HL-60 (cell line): ENCODE data around the gene FANCE. TPM values are rescaled to one million over a fixed set of nuclear protein-coding genes. Genes with fewer than 3 reads are reported as not detected.
"Not testable (repeated sequence)": the region's sequence is repeated elsewhere in the genome, so short reads cannot be mapped to it uniquely, and the experiment has no call there.

Experiments used
- DNase-seq, 2 experiments: peaks; one replicate each; pipeline ENCODE4 v3.0.0-alpha.2; 2010 to 2020; ENCODE audit warnings: low read depth in 1 of 2, low spot score in 1 of 2
- H3K27ac ChIP-seq: fragments of 250-450 bp; sonication (Bioruptor Pico); replicated peaks from 2 replicates; pipeline ENCODE4 v1.5.1; 2020; ENCODE audit warnings: mild to moderate bottlenecking, moderate library complexity
- H3K27me3 ChIP-seq: fragments of 250-450 bp; sonication (Bioruptor Pico); 2 replicates; pipeline ENCODE4 v1.5.1; 2021; ENCODE audit warnings: mild to moderate bottlenecking, moderate library complexity; ENCODE audit not compliant: insufficient read depth, poor library complexity, severe bottlenecking
- H3K4me3 ChIP-seq: replicated peaks from 2 replicates; pipeline ENCODE4 v1.5.1; 2011; ENCODE audit warnings: mild to moderate bottlenecking, control low read depth, low read length; ENCODE audit not compliant: insufficient read depth
- GABPA ChIP-seq: IDR thresholded peaks from 2 replicates; pipeline ENCODE4 v1.6.1; 2012; ENCODE audit warnings: low read depth
- SPI1 ChIP-seq: IDR thresholded peaks from 2 replicates; pipeline ENCODE4 v1.6.1; 2012; ENCODE audit warnings: low read depth, mild to moderate bottlenecking, borderline replicate concordance
- microRNA-seq: library from miRNA; unstranded; fragments of <30 nt; microRNA quantifications from one replicate; pipeline ENCODE4, GENCODE V29; 2018
- TF ChIP-seq, protein P1 (sequence below): IDR thresholded peaks from one replicate; pipeline ENCODE4 v1.5.1; 2011; ENCODE audit warnings: low read length, control low read depth, inconsistent platforms; ENCODE audit not compliant: insufficient read depth
- TF ChIP-seq, protein P2 (sequence below): IDR thresholded peaks from 2 replicates; pipeline ENCODE4 v1.6.1; 2012; ENCODE audit warnings: low read depth; ENCODE audit not compliant: insufficient replicate concordance

FANCE gene

DNA sequence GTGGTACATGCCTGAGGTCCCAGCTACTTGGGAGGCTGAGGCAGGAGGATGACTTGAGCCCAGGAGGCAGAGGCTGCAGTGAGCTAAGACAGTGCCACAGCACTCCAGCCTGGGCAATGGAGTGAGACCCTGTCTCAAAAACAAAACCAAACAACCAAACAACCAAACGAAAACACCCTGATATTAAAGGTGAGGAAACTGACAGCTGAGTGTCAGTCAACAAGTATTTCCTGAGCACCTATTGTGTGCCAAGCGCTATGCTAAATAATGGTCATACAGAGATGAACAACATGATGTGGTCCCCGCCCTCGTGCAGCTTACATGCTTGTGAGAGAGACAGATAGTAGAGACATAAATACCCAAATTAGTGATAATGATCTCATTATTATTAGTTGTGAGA is 62.4 kb downstream of the FANCE start:
- H3K27me3 ChIP-seq: peaks cover 10% of the 10 kb centered on the region
- H3K4me3 ChIP-seq: no peak overlapping the region
- H3K27ac ChIP-seq: no peak overlapping the region
- TF ChIP-seq, protein P1, sequence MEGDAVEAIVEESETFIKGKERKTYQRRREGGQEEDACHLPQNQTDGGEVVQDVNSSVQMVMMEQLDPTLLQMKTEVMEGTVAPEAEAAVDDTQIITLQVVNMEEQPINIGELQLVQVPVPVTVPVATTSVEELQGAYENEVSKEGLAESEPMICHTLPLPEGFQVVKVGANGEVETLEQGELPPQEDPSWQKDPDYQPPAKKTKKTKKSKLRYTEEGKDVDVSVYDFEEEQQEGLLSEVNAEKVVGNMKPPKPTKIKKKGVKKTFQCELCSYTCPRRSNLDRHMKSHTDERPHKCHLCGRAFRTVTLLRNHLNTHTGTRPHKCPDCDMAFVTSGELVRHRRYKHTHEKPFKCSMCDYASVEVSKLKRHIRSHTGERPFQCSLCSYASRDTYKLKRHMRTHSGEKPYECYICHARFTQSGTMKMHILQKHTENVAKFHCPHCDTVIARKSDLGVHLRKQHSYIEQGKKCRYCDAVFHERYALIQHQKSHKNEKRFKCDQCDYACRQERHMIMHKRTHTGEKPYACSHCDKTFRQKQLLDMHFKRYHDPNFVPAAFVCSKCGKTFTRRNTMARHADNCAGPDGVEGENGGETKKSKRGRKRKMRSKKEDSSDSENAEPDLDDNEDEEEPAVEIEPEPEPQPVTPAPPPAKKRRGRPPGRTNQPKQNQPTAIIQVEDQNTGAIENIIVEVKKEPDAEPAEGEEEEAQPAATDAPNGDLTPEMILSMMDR: no peak
- TF ChIP-seq, protein P2, sequence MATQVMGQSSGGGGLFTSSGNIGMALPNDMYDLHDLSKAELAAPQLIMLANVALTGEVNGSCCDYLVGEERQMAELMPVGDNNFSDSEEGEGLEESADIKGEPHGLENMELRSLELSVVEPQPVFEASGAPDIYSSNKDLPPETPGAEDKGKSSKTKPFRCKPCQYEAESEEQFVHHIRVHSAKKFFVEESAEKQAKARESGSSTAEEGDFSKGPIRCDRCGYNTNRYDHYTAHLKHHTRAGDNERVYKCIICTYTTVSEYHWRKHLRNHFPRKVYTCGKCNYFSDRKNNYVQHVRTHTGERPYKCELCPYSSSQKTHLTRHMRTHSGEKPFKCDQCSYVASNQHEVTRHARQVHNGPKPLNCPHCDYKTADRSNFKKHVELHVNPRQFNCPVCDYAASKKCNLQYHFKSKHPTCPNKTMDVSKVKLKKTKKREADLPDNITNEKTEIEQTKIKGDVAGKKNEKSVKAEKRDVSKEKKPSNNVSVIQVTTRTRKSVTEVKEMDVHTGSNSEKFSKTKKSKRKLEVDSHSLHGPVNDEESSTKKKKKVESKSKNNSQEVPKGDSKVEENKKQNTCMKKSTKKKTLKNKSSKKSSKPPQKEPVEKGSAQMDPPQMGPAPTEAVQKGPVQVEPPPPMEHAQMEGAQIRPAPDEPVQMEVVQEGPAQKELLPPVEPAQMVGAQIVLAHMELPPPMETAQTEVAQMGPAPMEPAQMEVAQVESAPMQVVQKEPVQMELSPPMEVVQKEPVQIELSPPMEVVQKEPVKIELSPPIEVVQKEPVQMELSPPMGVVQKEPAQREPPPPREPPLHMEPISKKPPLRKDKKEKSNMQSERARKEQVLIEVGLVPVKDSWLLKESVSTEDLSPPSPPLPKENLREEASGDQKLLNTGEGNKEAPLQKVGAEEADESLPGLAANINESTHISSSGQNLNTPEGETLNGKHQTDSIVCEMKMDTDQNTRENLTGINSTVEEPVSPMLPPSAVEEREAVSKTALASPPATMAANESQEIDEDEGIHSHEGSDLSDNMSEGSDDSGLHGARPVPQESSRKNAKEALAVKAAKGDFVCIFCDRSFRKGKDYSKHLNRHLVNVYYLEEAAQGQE: no peak
- TF ChIP-seq SPI1: no peak
- TF ChIP-seq GABPA: no peak
- no peak for DNase-seq

DNA sequence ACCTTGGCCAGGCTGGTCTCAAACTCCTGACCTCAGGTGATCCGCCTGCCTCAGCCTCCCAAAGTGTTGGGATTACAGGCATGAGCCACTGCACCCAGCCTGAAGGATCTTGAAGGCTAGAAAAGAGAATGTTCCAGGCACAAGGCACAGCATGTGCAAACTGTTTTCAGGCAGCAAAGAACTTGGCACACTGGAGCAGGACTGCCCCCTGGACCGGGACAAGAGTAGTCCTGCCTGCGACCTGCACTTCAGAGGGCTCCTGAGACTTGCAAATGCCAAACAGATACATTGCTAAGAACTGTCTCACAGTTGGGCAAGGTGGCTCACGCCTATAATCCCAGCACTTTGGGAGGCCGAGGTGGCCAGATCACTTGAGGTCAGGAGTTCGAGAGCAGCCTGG is 63.8 kb downstream of the FANCE start:
- DNase-seq, H3K27me3 ChIP-seq, H3K27ac ChIP-seq, H3K4me3 ChIP-seq: not testable (repeated sequence)

Small RNAs within 50 kb of the gene (microRNA-seq; reads per million reads assigned to microRNA genes)
- gene MIR7111: not detected
